Measurements from ENCODE around the gene SRA1. TPM values are rescaled to one million over a fixed set of nuclear protein-coding genes. Genes with fewer than 3 reads are reported as not detected.
"Not testable (repeated sequence)": the region's sequence is repeated elsewhere in the genome, so short reads cannot be mapped to it uniquely, and the experiment has no call there.

SRA1 gene
- total RNA-seq, 3 donors from 2014 or later (not counting 1 experiment from before 2014, with no cell fraction given): 42.2 to 66.4 (median 59.4) TPM

DNA sequence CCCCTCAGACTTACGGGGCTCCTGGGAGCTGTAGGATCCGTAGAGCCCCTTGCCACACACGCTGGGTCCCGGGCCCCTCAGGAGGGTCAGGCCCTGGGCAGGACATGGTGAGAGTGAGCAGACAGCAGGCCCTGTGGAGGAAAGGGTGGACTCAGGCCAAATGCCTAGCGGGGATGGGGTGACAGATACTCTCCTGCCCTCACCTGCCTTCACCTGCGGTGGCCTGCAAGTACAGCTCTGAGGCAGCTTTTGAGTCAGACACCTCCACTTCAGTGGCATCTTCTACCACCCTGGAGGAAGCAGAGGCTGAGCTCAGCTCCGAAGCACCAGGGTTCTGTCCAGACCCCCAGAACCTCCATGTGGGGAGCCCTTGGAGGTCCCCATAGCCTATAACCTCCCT lies 33.6 kb upstream of the SRA1 start:
- H3K4me1 ChIP-seq (ENCODE audit: control insufficient read depth, insufficient read depth, low read length): peaks cover 7% of the 10 kb centered on the region
- no peak overlapping the region for H3K27ac ChIP-seq (ENCODE audit: low read length)
- Mint-ChIP-seq H3K9me3 (no peaks in the 10 kb centered on the region), H3K4me1 (no peaks in the 10 kb centered on the region), H3K36me3 (no peaks in the 10 kb centered on the region), H3K4me3 (no peak overlapping the region), H3K27me3 (ENCODE audit: low read depth in 2 of 2) (peaks cover 5 to 12% of the 10 kb centered on the region in 2 donors), H3K27ac (no peak overlapping the region)
- H3K9me3 ChIP-seq (ENCODE audit: control insufficient read depth, insufficient read depth, low read length): no peaks in the 10 kb centered on the region
- WGBS (ENCODE audit: insufficient coverage): 90% methylated on average over 7 of the region's 7 CpGs
- ATAC-seq (no peak), DNase-seq (no peak)
- TF ChIP-seq, protein P1, sequence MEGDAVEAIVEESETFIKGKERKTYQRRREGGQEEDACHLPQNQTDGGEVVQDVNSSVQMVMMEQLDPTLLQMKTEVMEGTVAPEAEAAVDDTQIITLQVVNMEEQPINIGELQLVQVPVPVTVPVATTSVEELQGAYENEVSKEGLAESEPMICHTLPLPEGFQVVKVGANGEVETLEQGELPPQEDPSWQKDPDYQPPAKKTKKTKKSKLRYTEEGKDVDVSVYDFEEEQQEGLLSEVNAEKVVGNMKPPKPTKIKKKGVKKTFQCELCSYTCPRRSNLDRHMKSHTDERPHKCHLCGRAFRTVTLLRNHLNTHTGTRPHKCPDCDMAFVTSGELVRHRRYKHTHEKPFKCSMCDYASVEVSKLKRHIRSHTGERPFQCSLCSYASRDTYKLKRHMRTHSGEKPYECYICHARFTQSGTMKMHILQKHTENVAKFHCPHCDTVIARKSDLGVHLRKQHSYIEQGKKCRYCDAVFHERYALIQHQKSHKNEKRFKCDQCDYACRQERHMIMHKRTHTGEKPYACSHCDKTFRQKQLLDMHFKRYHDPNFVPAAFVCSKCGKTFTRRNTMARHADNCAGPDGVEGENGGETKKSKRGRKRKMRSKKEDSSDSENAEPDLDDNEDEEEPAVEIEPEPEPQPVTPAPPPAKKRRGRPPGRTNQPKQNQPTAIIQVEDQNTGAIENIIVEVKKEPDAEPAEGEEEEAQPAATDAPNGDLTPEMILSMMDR (IDR thresholded peaks at IDR 0.05): no peak
- no peaks in the 10 kb centered on the region for H3K36me3 ChIP-seq (ENCODE audit: control insufficient read depth, insufficient read depth, low read length)
- H3K27me3 ChIP-seq (ENCODE audit: control insufficient read depth, insufficient read depth, low read length): peaks cover 3% of the 10 kb centered on the region
- intact Hi-C loops (cut with micrococcal nuclease): no loop called here
- no peak overlapping the region for H3K4me3 ChIP-seq (ENCODE audit: low read length)

DNA sequence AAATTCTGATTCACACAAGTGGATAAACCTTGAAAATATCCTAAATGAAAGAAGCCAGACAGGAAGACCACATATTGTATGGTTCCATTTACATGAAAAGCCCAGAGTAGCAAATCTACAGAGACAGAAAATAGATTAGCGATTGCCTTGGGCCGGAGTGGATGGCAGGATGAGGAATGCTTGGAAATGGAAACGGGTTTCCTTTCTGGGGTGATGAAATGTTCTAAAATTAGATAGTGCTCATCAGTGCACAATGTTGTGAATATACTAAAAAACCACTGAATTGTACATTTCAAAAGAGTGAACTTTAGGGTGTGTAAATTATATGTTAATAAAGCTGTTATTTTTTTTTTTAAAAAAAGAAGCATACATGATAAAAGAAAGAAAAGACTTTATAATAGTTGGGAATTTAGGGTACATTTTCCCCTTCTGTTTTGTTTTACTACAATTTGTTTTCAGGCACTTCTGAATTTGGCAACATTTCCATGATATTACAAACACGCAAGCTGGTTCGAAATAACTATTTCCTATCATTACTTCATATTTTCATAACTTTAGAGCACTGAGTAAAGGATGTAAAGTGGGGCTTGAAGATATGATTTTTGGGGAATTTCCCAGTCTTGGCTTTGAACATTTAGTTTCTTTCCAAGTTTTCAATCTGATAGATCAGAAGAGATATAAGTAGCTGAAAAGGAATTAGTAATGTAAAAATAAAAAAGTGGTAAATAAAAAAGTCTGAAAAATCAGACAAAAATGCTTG lies 31.2 kb upstream of the SRA1 start:
- Mint-ChIP-seq H3K27ac (no peak overlapping the region), H3K4me1 (no peaks in the 10 kb centered on the region), H3K9me3 (no peaks in the 10 kb centered on the region), H3K36me3 (no peaks in the 10 kb centered on the region), H3K27me3 (ENCODE audit: low read depth in 2 of 2) (peaks cover 5 to 20% of the 10 kb centered on the region in 2 donors), H3K4me3 (no peak overlapping the region)
- no peak overlapping the region for H3K4me3 ChIP-seq (ENCODE audit: low read length)
- no peak for ATAC-seq
- no peaks in the 10 kb centered on the region for H3K36me3 ChIP-seq (ENCODE audit: control insufficient read depth, insufficient read depth, low read length)
- no peak overlapping the region for H3K27ac ChIP-seq (ENCODE audit: low read length)
- H3K4me1 ChIP-seq (ENCODE audit: control insufficient read depth, insufficient read depth, low read length): no peaks in the 10 kb centered on the region
- no peak for DNase-seq
- intact Hi-C loops (cut with micrococcal nuclease): no loop called here
- H3K9me3 ChIP-seq (ENCODE audit: control insufficient read depth, insufficient read depth, low read length): no peaks in the 10 kb centered on the region
- H3K27me3 ChIP-seq (ENCODE audit: control insufficient read depth, insufficient read depth, low read length): peaks cover 3% of the 10 kb centered on the region
- WGBS (ENCODE audit: insufficient coverage): 96% methylated on average over 3 of the region's 5 CpGs
- TF ChIP-seq, protein P1 (IDR thresholded peaks at IDR 0.05): no peak

DNA sequence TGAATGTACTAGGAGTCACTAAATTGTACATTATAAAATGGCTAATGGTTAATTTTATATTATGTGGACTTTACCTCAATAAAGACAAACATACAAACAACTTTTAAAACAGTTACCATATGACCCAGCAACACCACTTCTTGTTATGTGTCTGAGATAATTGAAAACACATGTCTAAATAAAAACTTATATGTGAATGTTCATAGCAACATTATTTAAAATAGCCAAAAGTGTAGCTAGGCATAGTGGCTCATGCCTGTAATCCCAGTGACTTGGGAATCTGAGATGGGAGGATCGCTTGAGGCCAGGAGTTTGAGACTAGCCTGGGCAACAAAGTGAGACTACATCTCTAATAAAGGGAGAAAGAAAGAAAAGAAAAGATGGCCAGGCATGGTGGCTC lies 30.2 kb upstream of the SRA1 start:
- Mint-ChIP-seq H3K36me3 (no peaks in the 10 kb centered on the region), H3K27ac (no peak overlapping the region), H3K4me1 (no peaks in the 10 kb centered on the region), H3K27me3 (ENCODE audit: low read depth in 2 of 2) (peaks cover 5 to 29% of the 10 kb centered on the region in 2 donors), H3K9me3 (no peaks in the 10 kb centered on the region), H3K4me3 (no peak overlapping the region)
- Histone ChIP-seq H3K27me3 (ENCODE audit: control insufficient read depth, insufficient read depth, low read length) (peaks cover 3% of the 10 kb centered on the region), H3K27ac (ENCODE audit: low read length) (no peak overlapping the region), H3K4me3 (ENCODE audit: low read length) (no peak overlapping the region), H3K9me3 (ENCODE audit: control insufficient read depth, insufficient read depth, low read length) (no peaks in the 10 kb centered on the region), H3K4me1 (ENCODE audit: control insufficient read depth, insufficient read depth, low read length) (no peaks in the 10 kb centered on the region), H3K36me3 (ENCODE audit: control insufficient read depth, insufficient read depth, low read length) (no peaks in the 10 kb centered on the region)
- intact Hi-C loops (cut with micrococcal nuclease): no loop called here
- no peak for DNase-seq
- 96% methylated on average over 1 of the region's 1 CpG for WGBS (ENCODE audit: insufficient coverage)
- ATAC-seq: no peak
- TF ChIP-seq, protein P1 (IDR thresholded peaks at IDR 0.05): no peak

DNA sequence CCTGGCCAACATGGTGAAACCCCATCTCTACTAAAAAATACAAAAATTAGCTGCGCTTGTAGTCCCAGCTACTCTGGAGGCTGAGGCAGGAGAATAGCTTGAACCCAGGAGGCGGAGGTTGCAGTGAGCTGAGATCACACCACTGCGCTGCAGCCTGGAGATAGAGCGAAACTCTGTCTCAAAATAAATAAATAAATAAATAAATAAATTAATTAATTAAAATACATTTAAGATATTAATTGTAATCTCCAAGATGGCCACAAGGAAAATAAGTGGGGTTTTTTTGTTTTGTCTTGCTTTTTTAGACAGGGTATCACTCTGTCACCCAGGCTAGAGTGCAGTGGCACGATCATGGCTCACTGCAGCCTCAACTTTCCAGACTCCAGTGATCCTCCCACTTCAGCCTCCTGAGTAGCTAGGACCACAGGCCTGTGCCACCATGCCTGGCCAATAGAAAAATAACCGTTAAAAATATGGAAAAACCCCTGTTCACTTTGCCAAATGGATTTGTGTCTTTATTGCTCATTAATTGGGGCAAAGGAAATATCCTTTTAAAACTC lies 22.0 kb upstream of the SRA1 start:
- H3K4me3 Mint-ChIP-seq; H3K36me3 Mint-ChIP-seq; H3K4me3 ChIP-seq (ENCODE audit: low read length); DNase-seq; H3K36me3 ChIP-seq (ENCODE audit: control insufficient read depth, insufficient read depth, low read length); H3K27ac Mint-ChIP-seq; H3K9me3 ChIP-seq (ENCODE audit: control insufficient read depth, insufficient read depth, low read length); ATAC-seq; H3K9me3 Mint-ChIP-seq; intact Hi-C loops (cut with micrococcal nuclease); H3K27ac ChIP-seq (ENCODE audit: low read length); H3K4me1 Mint-ChIP-seq; H3K4me1 ChIP-seq (ENCODE audit: control insufficient read depth, insufficient read depth, low read length); H3K27me3 ChIP-seq (ENCODE audit: control insufficient read depth, insufficient read depth, low read length): not testable (repeated sequence)
- H3K27me3 Mint-ChIP-seq (ENCODE audit: low read depth in 2 of 2): peaks cover 3 to 24% of the 10 kb centered on the region in 2 donors
- WGBS (ENCODE audit: insufficient coverage): 83% methylated on average over 4 of the region's 6 CpGs

All from natural killer cell (primary cell).